ENCODE data around the gene PHC1.

DNA sequence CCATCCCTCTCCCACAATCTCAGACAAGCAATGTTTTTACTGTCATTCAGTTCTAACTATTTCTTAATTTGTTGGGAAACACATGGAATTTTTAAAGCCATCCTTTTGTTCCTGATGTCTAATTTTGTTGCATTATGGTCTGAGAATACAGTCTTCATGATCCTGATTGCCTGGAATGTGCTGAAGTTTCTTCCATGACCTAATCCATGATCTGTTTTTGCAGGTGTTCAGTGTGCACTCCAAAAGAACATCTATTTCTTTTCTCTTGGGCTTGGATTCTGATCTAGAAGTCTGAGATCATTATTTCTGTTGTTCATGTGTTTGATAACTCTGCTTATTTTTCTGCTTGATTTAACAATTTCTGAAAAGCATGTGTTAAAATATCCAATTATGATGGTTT lies 43.2 kb upstream of the PHC1 start:
- TF ChIP-seq L3MBTL2 (conservative IDR thresholded peaks at IDR 0.05) (no peak), LEF1 (IDR thresholded peaks at IDR 0.05; ENCODE audit: borderline replicate concordance) (no peak), SP1 (IDR thresholded peaks at IDR 0.05) (no peak), FOXA1 (IDR thresholded peaks at IDR 0.05) (no peak), BHLHE40 (IDR thresholded peaks at IDR 0.05; ENCODE audit: borderline replicate concordance) (no peak), SUZ12 (IDR thresholded peaks at IDR 0.05) (no peak), FOXM1 (IDR thresholded peaks at IDR 0.05; ENCODE audit: borderline replicate concordance) (no peak), NFRKB (IDR thresholded peaks at IDR 0.05) (no peak), CTBP1 (IDR thresholded peaks at IDR 0.05; ENCODE audit: borderline replicate concordance) (no peak), FOXK2 (IDR thresholded peaks at IDR 0.05) (no peak), TARDBP (IDR thresholded peaks at IDR 0.05) (no peak), ZNF384 (IDR thresholded peaks at IDR 0.05) (no peak)
- TF ChIP-seq, protein P1, sequence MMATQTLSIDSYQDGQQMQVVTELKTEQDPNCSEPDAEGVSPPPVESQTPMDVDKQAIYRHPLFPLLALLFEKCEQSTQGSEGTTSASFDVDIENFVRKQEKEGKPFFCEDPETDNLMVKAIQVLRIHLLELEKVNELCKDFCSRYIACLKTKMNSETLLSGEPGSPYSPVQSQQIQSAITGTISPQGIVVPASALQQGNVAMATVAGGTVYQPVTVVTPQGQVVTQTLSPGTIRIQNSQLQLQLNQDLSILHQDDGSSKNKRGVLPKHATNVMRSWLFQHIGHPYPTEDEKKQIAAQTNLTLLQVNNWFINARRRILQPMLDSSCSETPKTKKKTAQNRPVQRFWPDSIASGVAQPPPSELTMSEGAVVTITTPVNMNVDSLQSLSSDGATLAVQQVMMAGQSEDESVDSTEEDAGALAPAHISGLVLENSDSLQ (IDR thresholded peaks at IDR 0.05): no peak

All from HEK293T (cell line).